ENCODE results near the gene CDH4. TPM values are rescaled to one million over a fixed set of nuclear protein-coding genes. Genes with fewer than 3 reads are reported as not detected.
A peak's percentile ranks its signal among the peaks of the same experiment; 100 is the strongest.

The CDH4 gene
- total and polyA plus RNA-seq, 2 of the 13 experiments (the other 11 are each of a cell fraction or from before 2014, with no cell fraction given): not detected

DNA sequence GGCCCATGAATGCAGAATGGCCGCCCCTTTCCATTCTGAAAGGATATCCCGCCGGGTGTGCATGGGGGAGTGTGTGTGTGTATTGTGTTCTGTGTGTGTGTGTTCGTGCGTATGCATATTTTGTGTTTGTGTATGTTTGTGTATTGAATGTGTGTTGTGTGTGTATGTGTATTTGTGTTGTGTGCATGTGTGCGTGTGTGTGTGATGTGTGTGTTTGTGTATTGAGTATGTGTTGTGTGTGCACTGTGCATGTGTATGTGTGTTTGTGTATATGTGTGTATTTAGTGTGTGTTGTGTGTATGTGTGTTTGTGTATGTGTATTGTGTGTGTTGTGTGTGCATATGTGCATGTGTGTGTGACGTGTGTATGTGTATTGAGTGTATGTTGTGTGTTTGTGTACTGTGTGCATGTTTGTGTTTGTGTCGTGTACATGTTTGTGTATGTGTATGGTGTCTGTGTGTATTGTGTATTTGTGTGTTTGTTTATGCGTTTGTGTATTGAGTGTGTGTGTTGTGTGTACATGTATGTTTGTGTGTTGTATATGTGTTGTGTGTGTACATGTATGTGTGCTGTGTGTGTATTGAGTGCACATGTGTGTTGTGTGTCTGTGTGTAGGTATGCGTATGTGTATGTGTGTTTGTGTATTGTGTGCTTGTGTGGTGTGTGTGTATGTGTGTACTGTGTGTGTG is 587.3 kb downstream of the CDH4 start (continued):
- TF ChIP-seq, protein P1, sequence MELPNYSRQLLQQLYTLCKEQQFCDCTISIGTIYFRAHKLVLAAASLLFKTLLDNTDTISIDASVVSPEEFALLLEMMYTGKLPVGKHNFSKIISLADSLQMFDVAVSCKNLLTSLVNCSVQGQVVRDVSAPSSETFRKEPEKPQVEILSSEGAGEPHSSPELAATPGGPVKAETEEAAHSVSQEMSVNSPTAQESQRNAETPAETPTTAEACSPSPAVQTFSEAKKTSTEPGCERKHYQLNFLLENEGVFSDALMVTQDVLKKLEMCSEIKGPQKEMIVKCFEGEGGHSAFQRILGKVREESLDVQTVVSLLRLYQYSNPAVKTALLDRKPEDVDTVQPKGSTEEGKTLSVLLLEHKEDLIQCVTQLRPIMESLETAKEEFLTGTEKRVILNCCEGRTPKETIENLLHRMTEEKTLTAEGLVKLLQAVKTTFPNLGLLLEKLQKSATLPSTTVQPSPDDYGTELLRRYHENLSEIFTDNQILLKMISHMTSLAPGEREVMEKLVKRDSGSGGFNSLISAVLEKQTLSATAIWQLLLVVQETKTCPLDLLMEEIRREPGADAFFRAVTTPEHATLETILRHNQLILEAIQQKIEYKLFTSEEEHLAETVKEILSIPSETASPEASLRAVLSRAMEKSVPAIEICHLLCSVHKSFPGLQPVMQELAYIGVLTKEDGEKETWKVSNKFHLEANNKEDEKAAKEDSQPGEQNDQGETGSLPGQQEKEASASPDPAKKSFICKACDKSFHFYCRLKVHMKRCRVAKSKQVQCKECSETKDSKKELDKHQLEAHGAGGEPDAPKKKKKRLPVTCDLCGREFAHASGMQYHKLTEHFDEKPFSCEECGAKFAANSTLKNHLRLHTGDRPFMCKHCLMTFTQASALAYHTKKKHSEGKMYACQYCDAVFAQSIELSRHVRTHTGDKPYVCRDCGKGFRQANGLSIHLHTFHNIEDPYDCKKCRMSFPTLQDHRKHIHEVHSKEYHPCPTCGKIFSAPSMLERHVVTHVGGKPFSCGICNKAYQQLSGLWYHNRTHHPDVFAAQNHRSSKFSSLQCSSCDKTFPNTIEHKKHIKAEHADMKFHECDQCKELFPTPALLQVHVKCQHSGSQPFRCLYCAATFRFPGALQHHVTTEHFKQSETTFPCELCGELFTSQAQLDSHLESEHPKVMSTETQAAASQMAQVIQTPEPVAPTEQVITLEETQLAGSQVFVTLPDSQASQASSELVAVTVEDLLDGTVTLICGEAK (IDR thresholded peaks at IDR 0.05): peak; percentile 12
- TF ChIP-seq, protein P1 (CRISPR knock-in tag; IDR thresholded peaks at IDR 0.05): no peak
- TF ChIP-seq CAMTA2 (CRISPR knock-in tag; IDR thresholded peaks at IDR 0.05; ENCODE audit: borderline replicate concordance): no peak
- no peak for TF ChIP-seq PHF21A (CRISPR knock-in tag; IDR thresholded peaks at IDR 0.05)
- no peak for TF ChIP-seq CCDC6 (CRISPR knock-in tag; IDR thresholded peaks at IDR 0.05)
- no peak for TF ChIP-seq NPAS2 (CRISPR knock-in tag; IDR thresholded peaks at IDR 0.05; ENCODE audit: borderline replicate concordance)
- no peak for TF ChIP-seq E2F2 (CRISPR knock-in tag; IDR thresholded peaks at IDR 0.05; ENCODE audit: borderline replicate concordance)
- no peak for TF ChIP-seq EED (CRISPR knock-in tag; IDR thresholded peaks at IDR 0.05)
- TF ChIP-seq TBL1XR1 (IDR thresholded peaks at IDR 0.05; ENCODE audit: borderline replicate concordance, low read length, partially characterized antibody): no peak
- no peak for TF ChIP-seq ZNF710 (CRISPR knock-in tag; IDR thresholded peaks at IDR 0.05; ENCODE audit: borderline replicate concordance)
- TF ChIP-seq ZNF282 (IDR thresholded peaks at IDR 0.05; ENCODE audit: partially characterized antibody): peak; percentile 75
- TF ChIP-seq ZNF772 (CRISPR knock-in tag; IDR thresholded peaks at IDR 0.05): no peak
- no peak for TF ChIP-seq ZNF530 (CRISPR knock-in tag; IDR thresholded peaks at IDR 0.05; ENCODE audit: low read depth)
- no peak for TF ChIP-seq RFX1 (IDR thresholded peaks at IDR 0.05)
- TF ChIP-seq ZNF703 (CRISPR knock-in tag; IDR thresholded peaks at IDR 0.05; ENCODE audit: borderline replicate concordance): no peak

Data from HepG2 (cell line).